GM23248 (cell line): ENCODE data around the gene NPFFR1. TPM values are rescaled to one million over a fixed set of nuclear protein-coding genes. Genes with fewer than 3 reads are reported as not detected.

Experiments used
- DNase-seq: peaks from one replicate; pipeline ENCODE4 v3.0.0-alpha.2; 2015
- H2AFZ ChIP-seq: fragments of 200-600 bp; sonication (generic); 2 replicates; pipeline ENCODE4 v1.6.1; 2016; ENCODE audit warnings: antibody characterized with exemption
- H3F3A ChIP-seq: fragments of 200-600 bp; sonication (generic); 2 replicates; pipeline ENCODE4 v1.6.1; 2016; ENCODE audit warnings: mild to moderate bottlenecking, antibody characterized with exemption, mixed run types; ENCODE audit not compliant: insufficient read depth
- H3K27ac ChIP-seq: fragments of 200-600 bp; sonication (generic); 2 replicates; pipeline ENCODE4 v1.5.1; 2016; ENCODE audit warnings: mild to moderate bottlenecking
- H3K27me3 ChIP-seq: fragments of 200-600 bp; sonication (generic); replicated peaks from 2 replicates; pipeline ENCODE4 v1.6.1; 2016; ENCODE audit warnings: mild to moderate bottlenecking; ENCODE audit not compliant: insufficient read depth
- H3K36me3 ChIP-seq: fragments of 200-600 bp; sonication (generic); 2 replicates; pipeline ENCODE4 v1.6.1; 2016; ENCODE audit warnings: low read depth, mild to moderate bottlenecking
- H3K4me1 ChIP-seq: fragments of 200-600 bp; sonication (generic); 2 replicates; pipeline ENCODE4 v1.6.1; 2016; ENCODE audit warnings: mild to moderate bottlenecking; ENCODE audit not compliant: insufficient read depth
- H3K4me2 ChIP-seq: fragments of 200-600 bp; sonication (generic); one replicate; pipeline ENCODE4 v1.6.1; 2016; ENCODE audit warnings: mild to moderate bottlenecking; ENCODE audit not compliant: unreplicated experiment
- H3K4me3 ChIP-seq: fragments of 200-600 bp; sonication (generic); 2 replicates; pipeline ENCODE4 v1.5.1; 2016; ENCODE audit warnings: mild to moderate bottlenecking
- H3K79me2 ChIP-seq: fragments of 200-600 bp; sonication (generic); 2 replicates; pipeline ENCODE4 v1.6.1; 2016; ENCODE audit warnings: mild to moderate bottlenecking; ENCODE audit not compliant: insufficient read depth
- H3K9ac ChIP-seq: fragments of 200-600 bp; sonication (generic); 2 replicates; pipeline ENCODE4 v1.6.1; 2016; ENCODE audit warnings: mild to moderate bottlenecking
- H3K9me2 ChIP-seq: fragments of 200-600 bp; sonication (generic); 2 replicates; pipeline ENCODE4 v1.6.1; 2016; ENCODE audit warnings: mixed run types, mild to moderate bottlenecking, moderate library complexity; ENCODE audit not compliant: insufficient read depth
- H3K9me3 ChIP-seq: fragments of 200-600 bp; sonication (generic); one replicate; pipeline ENCODE4 v1.6.1; 2017; ENCODE audit warnings: low read depth
- H4K20me1 ChIP-seq: fragments of 200-600 bp; sonication (generic); 2 replicates; pipeline ENCODE4 v1.6.0; 2016; ENCODE audit not compliant: insufficient read depth
- EZH2 ChIP-seq: fragments of 200-600 bp; sonication (generic); IDR thresholded peaks from 2 replicates; pipeline ENCODE4 v1.6.1; 2018; ENCODE audit warnings: antibody characterized with exemption, mild to moderate bottlenecking; ENCODE audit not compliant: insufficient read depth, poor library complexity, severe bottlenecking
- EZH2phosphoT487 ChIP-seq: fragments of 200-600 bp; sonication (generic); IDR thresholded peaks from 2 replicates; pipeline ENCODE4 v1.6.1; 2018; ENCODE audit warnings: antibody characterized with exemption, moderate library complexity, mild to moderate bottlenecking, low read depth; ENCODE audit not compliant: insufficient read depth
- WGBS, 2 experiments: methylation state at CpG; one replicate each; pipeline ENCODE4 v1.1.6; 2015 to 2017; ENCODE audit warnings: low lambda C conversion rate in 2 of 2, low coverage in 1 of 2; ENCODE audit errors: missing lambda C conversion rate in 2 of 2; 5-methylcytosine and 5-hydroxymethylcytosine counted together
- in situ Hi-C: fragments of 300-500 bp; cut with MboI; formaldehyde crosslinking; loops from 2 replicates; pipeline ENCODE4 v1.15.0; 2020
- polyA plus RNA-seq: library from polyadenylated mRNA; unstranded; fragments of >200 nt; fragmentation: Nextera tagmentation; extraction: Ambion mirVana; gene quantifications from 2 replicates; pipeline ENCODE4 v1.2.1, GENCODE V29; 2016
- small RNA-seq: library from RNA; depleted of rRNA; stranded (forward); fragments of <200 nt; gene quantifications from one replicate; pipeline ENCODE3, GENCODE V24; 2014; ENCODE audit warnings: low read depth, low replicate concordance
- total RNA-seq: library from RNA; depleted of rRNA; stranded (reverse); fragments of >200 nt; shearing (Covaris generic); gene quantifications from 2 replicates; pipeline ENCODE4 v1.2.3, GENCODE V29; 2014; rRNA removed

The NPFFR1 gene
- total and polyA plus RNA-seq, 2 experiments from 2014 or later, result not detected

- Histone ChIP-seq H3K79me2 (no peaks in the 10 kb centered on the region), H3K9me2 (no peaks in the 10 kb centered on the region), H3F3A (no peaks in the 10 kb centered on the region), H3K36me3 (peaks cover 49% of the 10 kb centered on the region), H3K4me2 (no peak overlapping the region), H3K4me3 (no peak overlapping the region), H3K9ac (no peak overlapping the region), H3K27ac (no peak overlapping the region), H4K20me1 (no peaks in the 10 kb centered on the region), H3K27me3 (no peaks in the 10 kb centered on the region), H3K9me3 (no peaks in the 10 kb centered on the region), H2AFZ (no peak overlapping the region), H3K4me1 (no peaks in the 10 kb centered on the region)
- DNase-seq, result no peak
- TF ChIP-seq EZH2phosphoT487 (no peak), EZH2 (no peak)
- in situ Hi-C loops, result no loop called here
- WGBS, 2 experiments, result 94 to 96% methylated on average over 4 to 5 of the region's 5 CpGs
Measured at GRCh38 chr10:70206762-70207161, 77.0 kb downstream of the NPFFR1 start.

GRCh38 chr10:70201105-70201504, 82.7 kb downstream of the NPFFR1 start:
- H3K9ac ChIP-seq, result no peak overlapping the region
- no peaks in the 10 kb centered on the region for H3K79me2 ChIP-seq
- 95 to 97% methylated on average over 1 of the region's 1 CpG for WGBS, 2 experiments
- TF ChIP-seq EZH2, result no peak
- TF ChIP-seq EZH2phosphoT487, result no peak
- no peak overlapping the region for H3K4me2 ChIP-seq
- no peak overlapping the region for H2AFZ ChIP-seq
- no peaks in the 10 kb centered on the region for H4K20me1 ChIP-seq
- H3K36me3 ChIP-seq, result peaks cover 48% of the 10 kb centered on the region
- in situ Hi-C loops, result no loop called here
- H3K9me2 ChIP-seq, result no peaks in the 10 kb centered on the region
- peak; percentile 31 for DNase-seq
- no peaks in the 10 kb centered on the region for H3K27me3 ChIP-seq
- no peaks in the 10 kb centered on the region for H3F3A ChIP-seq
- H3K4me1 ChIP-seq, result no peaks in the 10 kb centered on the region
- no peak overlapping the region for H3K4me3 ChIP-seq
- no peak overlapping the region for H3K27ac ChIP-seq
- H3K9me3 ChIP-seq, result no peaks in the 10 kb centered on the region

GRCh38 chr10:70198696-70199466, 84.9 kb downstream of the NPFFR1 start:
- peaks cover 37% of the 10 kb centered on the region for H3K36me3 ChIP-seq
- H3K4me3 ChIP-seq, result no peak overlapping the region
- no peak for TF ChIP-seq EZH2
- TF ChIP-seq EZH2phosphoT487, result no peak
- no peak overlapping the region for H3K4me2 ChIP-seq
- H3K9me2 ChIP-seq, result no peaks in the 10 kb centered on the region
- H4K20me1 ChIP-seq, result no peaks in the 10 kb centered on the region
- no peaks in the 10 kb centered on the region for H3K9me3 ChIP-seq
- no peak overlapping the region for H3K27ac ChIP-seq
- no peak overlapping the region for H3K9ac ChIP-seq
- H3K27me3 ChIP-seq, result no peaks in the 10 kb centered on the region
- H3K79me2 ChIP-seq, result no peaks in the 10 kb centered on the region
- 96 to 100% methylated on average over 5 of the region's 5 CpGs for WGBS, 2 experiments
- no peak for DNase-seq
- no peak overlapping the region for H2AFZ ChIP-seq
- peaks cover 12% of the 10 kb centered on the region for H3F3A ChIP-seq
- in situ Hi-C loops, result no loop called here
- H3K4me1 ChIP-seq, result peaks cover 6% of the 10 kb centered on the region

Small RNAs within 50 kb of the gene (small RNA-seq; reads per million reads assigned to genes)
- gene RPS25P9, result not detected

Other genes starting within 250 kb of the NPFFR1 start
- gene MACROH2A2, start 231.2 kb downstream of the NPFFR1 start, total RNA-seq, result 9.2 and 14.7 TPM in 2 replicates
- gene MACROH2A2, start 231.2 kb downstream of the NPFFR1 start, polyA plus RNA-seq, result 11.4 and 11.7 TPM in 2 replicates
- gene AIFM2, start 151.2 kb downstream of the NPFFR1 start, total RNA-seq, result 5.7 and 7.1 TPM in 2 replicates
- gene AIFM2, start 151.2 kb downstream of the NPFFR1 start, polyA plus RNA-seq, result 8.1 and 10.3 TPM in 2 replicates
- gene TYSND1, start 137.3 kb downstream of the NPFFR1 start, total RNA-seq, result 6.4 and 8.1 TPM in 2 replicates
- gene TYSND1, start 137.3 kb downstream of the NPFFR1 start, polyA plus RNA-seq, result 3.9 and 4.0 TPM in 2 replicates
- gene SAR1A, start 113.5 kb downstream of the NPFFR1 start, total RNA-seq, result 153 and 163 TPM in 2 replicates
- gene SAR1A, start 113.5 kb downstream of the NPFFR1 start, polyA plus RNA-seq, result 181 and 186 TPM in 2 replicates
- gene PPA1, start 50.6 kb downstream of the NPFFR1 start, total RNA-seq, result 105 and 117 TPM in 2 replicates
- 103 and 110 TPM in 2 replicates for gene PPA1, start 50.6 kb downstream of the NPFFR1 start, polyA plus RNA-seq
- gene LRRC20, start 98.6 kb upstream of the NPFFR1 start, total RNA-seq, result 4.9 and 6.6 TPM in 2 replicates
- gene LRRC20, start 98.6 kb upstream of the NPFFR1 start, polyA plus RNA-seq, result 1.5 and 1.8 TPM in 2 replicates
- 32.0 and 34.8 TPM in 2 replicates for gene EIF4EBP2, start 120.1 kb upstream of the NPFFR1 start, total RNA-seq
- gene EIF4EBP2, start 120.1 kb upstream of the NPFFR1 start, polyA plus RNA-seq, result 18.2 and 18.4 TPM in 2 replicates
- gene NODAL, start 157.7 kb upstream of the NPFFR1 start, total RNA-seq, result not detected in 2 replicates
- not detected in 2 replicates for gene NODAL, start 157.7 kb upstream of the NPFFR1 start, polyA plus RNA-seq
- not detected in 2 replicates for gene PALD1, start 194.8 kb upstream of the NPFFR1 start, total RNA-seq
- gene PALD1, start 194.8 kb upstream of the NPFFR1 start, polyA plus RNA-seq, result not detected in 2 replicates